ENCODE results near the gene BTBD9.

- TF ChIP-seq CTCF (IDR thresholded peaks at IDR 0.05; ENCODE audit: borderline replicate concordance, extremely low read depth, low read length, poor library complexity, severe bottlenecking) (no peak), EZH2 (IDR thresholded peaks at IDR 0.05; ENCODE audit: borderline replicate concordance, low read depth, low read length, severe bottlenecking) (no peak)
Observed at GRCh38 chr6:38640216-38640909, 634 bp upstream of the BTBD9 start.

Data from DND-41 (cell line).